Activated T-cell treated with anti-CD3 and anti-CD28 coated beads, Interleukin-2, amount 50 U/mL, for 72 hours (primary cell): Measurements from ENCODE around the gene BLCAP. TPM values are rescaled to one million over a fixed set of nuclear protein-coding genes. Genes with fewer than 3 reads are reported as not detected.
"Not testable (repeated sequence)": the region's sequence is repeated elsewhere in the genome, so short reads cannot be mapped to it uniquely, and the experiment has no call there.

Experiments
- ATAC-seq, 2 donors: fragments of 150-1000 bp; cut with Tn5 transposase; replicated peaks in 1 of 2; 2 replicates each; pipeline ENCODE4 v1.10.0; 2021; ENCODE audit warnings: moderate library complexity in 2 of 2, mild to moderate bottlenecking in 1 of 2
- DNase-seq, 2 donors: peaks; one replicate each; pipeline ENCODE4 v3.0.0; 2021 to 2022; ENCODE audit warnings: mixed read lengths in 1 of 2
- H3K27ac Mint-ChIP-seq: one replicate; pipeline ENCODE4 v1.8.0; 2022; ENCODE audit warnings: mild to moderate bottlenecking, moderate library complexity, mixed read lengths
- H3K27me3 Mint-ChIP-seq: one replicate; pipeline ENCODE4 v1.8.0; 2022; ENCODE audit warnings: low read depth, mixed read lengths
- H3K36me3 Mint-ChIP-seq, 2 donors: one replicate each; pipeline ENCODE4 v1.8.0; 2022; ENCODE audit warnings: mixed read lengths in 2 of 2, mild to moderate bottlenecking in 1 of 2; ENCODE audit not compliant: insufficient read depth in 2 of 2
- H3K4me1 Mint-ChIP-seq: one replicate; pipeline ENCODE4 v1.8.0; 2022; ENCODE audit warnings: low read depth, mixed read lengths
- H3K4me3 Mint-ChIP-seq, 2 donors: one replicate each; pipeline ENCODE4 v1.8.0; 2022; ENCODE audit warnings: mild to moderate bottlenecking in 2 of 2, mixed read lengths in 2 of 2, moderate library complexity in 2 of 2
- H3K9me3 Mint-ChIP-seq, 2 donors: one replicate each; pipeline ENCODE4 v1.8.0; 2022; ENCODE audit warnings: mixed read lengths in 2 of 2
- total RNA-seq, 2 donors: library from RNA; stranded (reverse); gene quantifications; one replicate each; pipeline ENCODE4 v1.2.3, GENCODE V29; 2022

BLCAP gene
- total RNA-seq, 2 donors from 2014 or later: 35.5 to 39.2 TPM

DNA sequence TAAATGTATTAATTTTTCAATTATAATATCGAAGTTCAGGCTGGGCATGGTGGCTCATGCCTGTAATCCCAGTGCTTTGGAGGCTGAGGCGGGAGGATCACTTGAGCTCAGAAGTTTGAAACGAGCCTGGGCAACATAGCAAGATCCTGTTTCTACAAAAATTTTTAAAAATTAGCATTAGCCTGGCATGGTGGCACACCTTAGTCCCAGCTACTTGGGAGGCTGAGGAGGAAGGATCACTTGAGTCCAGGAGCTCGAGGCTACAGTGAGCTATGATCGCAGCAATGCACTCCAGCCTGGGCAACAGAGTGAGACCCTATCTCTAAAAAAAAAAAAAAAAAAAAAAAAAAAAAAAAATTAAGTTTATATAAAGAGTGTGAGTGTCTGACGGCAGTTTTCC, 55.2 kb downstream of the BLCAP start:
- not testable (repeated sequence) for H3K9me3 Mint-ChIP-seq, H3K4me3 Mint-ChIP-seq
- peaks cover 10% of the 10 kb centered on the region for H3K27me3 Mint-ChIP-seq

DNA sequence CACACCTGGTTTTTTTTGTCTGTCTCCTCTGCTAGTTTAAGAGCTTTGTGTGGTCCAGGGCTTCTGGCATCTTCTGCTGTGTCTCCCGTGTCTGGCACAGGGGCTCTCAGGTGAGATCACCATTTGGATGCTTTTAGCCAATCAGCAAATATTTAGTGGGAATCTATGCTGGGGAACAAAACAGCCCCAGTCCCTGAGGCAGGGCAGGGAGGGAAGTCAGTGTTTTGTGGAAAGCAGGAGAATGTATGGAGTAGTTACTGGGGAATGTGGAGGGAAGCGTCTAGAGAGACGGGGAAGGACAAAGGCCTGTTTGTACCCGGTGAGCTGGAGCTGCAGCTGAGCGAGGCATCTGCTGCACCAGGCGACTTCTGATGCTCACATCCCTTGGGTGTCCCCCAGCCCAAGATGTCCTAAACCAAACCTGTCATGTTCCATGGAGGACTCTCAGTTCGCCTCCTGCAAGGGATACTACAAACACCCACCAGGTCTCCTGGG, 55.9 kb downstream of the BLCAP start:
- no peak overlapping the region for H3K27ac Mint-ChIP-seq
- H3K4me3 Mint-ChIP-seq: no peak overlapping the region
- ATAC-seq (no peak), DNase-seq (no peak)
- peaks cover 15% of the 10 kb centered on the region for H3K27me3 Mint-ChIP-seq
- no peaks in the 10 kb centered on the region for H3K36me3 Mint-ChIP-seq
- H3K4me1 Mint-ChIP-seq: no peaks in the 10 kb centered on the region
- H3K9me3 Mint-ChIP-seq: no peaks in the 10 kb centered on the region

More for the DNA sequence above, 55.2 kb downstream of the BLCAP start:
- not testable (repeated sequence) for DNase-seq, H3K36me3 Mint-ChIP-seq, ATAC-seq, H3K4me1 Mint-ChIP-seq, H3K27ac Mint-ChIP-seq

DNA sequence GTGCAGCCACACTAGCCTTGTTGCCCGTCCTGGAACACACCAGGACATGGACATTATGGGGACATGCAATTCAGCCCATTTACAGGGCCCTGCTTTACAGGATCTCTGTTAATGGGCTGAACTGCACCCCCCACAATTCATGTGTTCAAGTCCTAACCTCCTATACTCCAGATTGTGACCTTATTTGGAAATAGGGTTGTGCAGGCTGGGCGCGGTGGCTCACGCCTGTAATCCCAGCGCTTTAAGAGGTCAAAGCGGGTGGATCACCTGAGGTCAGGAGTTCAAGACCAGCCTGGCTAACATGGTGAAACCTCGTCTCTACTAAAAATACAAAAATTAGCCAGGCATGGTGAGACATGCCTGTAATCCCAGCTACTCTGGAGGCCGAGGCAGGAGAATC, 57.5 kb downstream of the BLCAP start:
- H3K27ac Mint-ChIP-seq, H3K9me3 Mint-ChIP-seq, ATAC-seq, H3K4me3 Mint-ChIP-seq, H3K4me1 Mint-ChIP-seq, DNase-seq, H3K36me3 Mint-ChIP-seq: not testable (repeated sequence)
- H3K27me3 Mint-ChIP-seq: peaks cover 17% of the 10 kb centered on the region

DNA sequence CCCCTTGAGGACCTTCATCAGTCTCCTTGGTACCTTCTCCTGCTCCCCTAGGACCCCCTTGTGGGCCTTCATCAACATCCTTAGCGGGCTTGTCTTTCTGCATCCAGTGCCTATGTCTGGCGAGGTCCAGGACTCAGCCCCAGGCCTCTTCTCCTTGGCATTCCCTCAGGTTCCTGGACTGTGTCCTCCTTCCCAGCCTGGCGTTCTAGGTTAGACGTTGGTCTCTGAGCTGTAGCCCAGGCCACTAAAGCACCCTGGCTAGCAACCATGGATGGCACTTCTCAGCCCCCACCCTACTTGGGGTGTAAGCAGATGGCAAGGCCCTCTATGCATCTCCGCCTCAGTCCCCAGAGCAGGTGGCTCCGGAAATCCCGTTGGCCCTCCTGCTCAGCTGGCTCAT, 58.1 kb downstream of the BLCAP start:
- H3K4me3 Mint-ChIP-seq: no peak overlapping the region
- H3K9me3 Mint-ChIP-seq: no peaks in the 10 kb centered on the region
- peaks cover 15% of the 10 kb centered on the region for H3K27me3 Mint-ChIP-seq
- no peaks in the 10 kb centered on the region for H3K4me1 Mint-ChIP-seq
- DNase-seq (no peak), ATAC-seq (no peak)
- no peaks in the 10 kb centered on the region for H3K36me3 Mint-ChIP-seq
- no peak overlapping the region for H3K27ac Mint-ChIP-seq

DNA sequence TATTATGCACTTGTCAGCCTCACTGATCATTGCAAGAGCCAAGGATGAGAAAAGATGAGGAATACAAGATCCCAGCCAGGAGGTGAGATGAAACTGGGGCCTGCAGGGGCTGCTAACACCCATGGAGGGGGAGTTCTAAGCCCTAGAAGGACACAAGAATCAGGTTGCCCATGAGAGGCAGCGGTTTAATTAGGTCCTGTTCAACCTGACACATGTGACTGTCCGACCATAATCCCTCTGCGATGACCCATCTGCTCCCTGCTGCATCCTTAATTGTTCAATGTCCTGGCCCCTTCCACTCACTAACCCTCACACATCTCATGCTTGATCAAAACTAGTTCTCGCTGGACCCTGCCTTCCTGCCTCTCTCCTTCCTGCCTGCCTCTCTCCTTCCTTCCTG, 58.8 kb downstream of the BLCAP start:
- peaks cover 15% of the 10 kb centered on the region for H3K27me3 Mint-ChIP-seq
- no peaks in the 10 kb centered on the region for H3K4me1 Mint-ChIP-seq
- H3K4me3 Mint-ChIP-seq: no peak overlapping the region
- no peak overlapping the region for H3K27ac Mint-ChIP-seq
- DNase-seq (no peak), ATAC-seq (no peak)
- no peaks in the 10 kb centered on the region for H3K9me3 Mint-ChIP-seq
- H3K36me3 Mint-ChIP-seq: no peaks in the 10 kb centered on the region

Other genes with a start within 250 kb of the BLCAP start
- 10 to 100 TPM; 15.6 to 19.6 TPM for gene MANBAL, start 238.2 kb downstream of the BLCAP start, total RNA-seq
- gene SRC, start 181.7 kb downstream of the BLCAP start, total RNA-seq: 1 to 10 TPM; 5.1 to 6.2 TPM
- gene NNAT, start 6.6 kb downstream of the BLCAP start, total RNA-seq: under 1 TPM; 0.19 to 0.93 TPM
- gene CTNNBL1, start 166.2 kb upstream of the BLCAP start, total RNA-seq: 100 to 1,000 TPM in 1 of 2 donors, 10 to 100 TPM in 1; 65.9 to 102 TPM